Ovary (tissue), 9 donors: ENCODE results near the gene SLFN12. TPM values are rescaled to one million over a fixed set of nuclear protein-coding genes. Genes with fewer than 3 reads are reported as not detected.
"Not testable (repeated sequence)": the region's sequence is repeated elsewhere in the genome, so short reads cannot be mapped to it uniquely, and the experiment has no call there.

Source experiments
- DNase-seq, 5 donors: peaks; one replicate each; pipeline ENCODE4 v3.0.0-alpha.2; 2019 to 2020
- H3K27ac ChIP-seq, 2 donors: fragments of 200-600 bp; one replicate each; pipeline versions ENCODE4 v1.5.1 to v1.8.0; 2019 to 2022
- H3K27me3 ChIP-seq: fragments of 200-600 bp; one replicate; pipeline ENCODE4 v1.8.0; 2022
- H3K36me3 ChIP-seq: fragments of 200-600 bp; sonication (generic); one replicate; pipeline ENCODE4 v1.5.1; 2019
- H3K4me1 ChIP-seq: one replicate; pipeline ENCODE4 v1.8.1; 2013; ENCODE audit warnings: mild to moderate bottlenecking, moderate library complexity; ENCODE audit not compliant: insufficient read depth
- H3K4me3 ChIP-seq: fragments of 200-600 bp; sonication (generic); one replicate; pipeline ENCODE4 v1.5.1; 2017
- H3K9me3 ChIP-seq, 2 donors: fragments of 200-600 bp in 1 of 2; sonication (generic) in 1 of 2; one replicate each; pipeline versions ENCODE4 v1.5.1 to v1.8.1; 2013 to 2019; ENCODE audit warnings: mild to moderate bottlenecking in 1 of 2, moderate library complexity in 1 of 2
- CTCF ChIP-seq, 3 donors: fragments of 450-650 bp in 2 of 3; fragments of 200-600 bp in 1 of 3; IDR thresholded peaks; one replicate each; pipeline versions ENCODE4 v1.5.1 to v1.8.0; 2016 to 2022; ENCODE audit warnings: antibody characterized with exemption in 3 of 3, mild to moderate bottlenecking in 1 of 3
- EP300 ChIP-seq: sonication (generic); formaldehyde crosslinking; IDR thresholded peaks from one replicate; pipeline ENCODE4 v1.6.1; 2017; ENCODE audit warnings: antibody characterized with exemption
- POLR2A ChIP-seq: fragments of 450-650 bp; IDR thresholded peaks from one replicate; pipeline ENCODE4 v1.6.1; 2017; ENCODE audit warnings: antibody characterized with exemption, mild to moderate bottlenecking, moderate library complexity
- WGBS, 3 donors: extraction: QIAGEN DNeasy Blood & Tissue Kit in 1 of 3; methylation state at CpG; one replicate each; pipeline versions ENCODE4 v1.1.5 to v1.1.7; 2013 to 2017; 5-methylcytosine and 5-hydroxymethylcytosine counted together
- intact Hi-C, 4 donors: fragments of 100-400 bp; cut with DNase I; formaldehyde crosslinking; loops; one replicate each; pipeline versions ENCODE4 v1.11.0 to v1.15.1; 2022 to 2023
- polyA plus RNA-seq, 2 donors: library from polyadenylated mRNA; stranded (reverse); fragments of 200-250 nt in 1 of 2; fragments of 350-450 nt in 1 of 2; fragmentation: Illumina TruSeq in 1 of 2; extraction: RNeasy Lipid Tissue Mini Kit (QIAGEN cat#74804) in 1 of 2; gene quantifications; one replicate each; pipeline ENCODE4 v1.2.3, GENCODE V29; 2013 to 2014
- total RNA-seq, 7 donors: library from RNA; depleted of rRNA in 2 of 7; stranded (reverse); fragments of >200 nt in 2 of 7; fragmentation: NEBNext Ultra II Directional in 3 of 7; extraction: Animal tissue kit (Norgen Biotek cat#: 25700) in 3 of 7; gene quantifications; one replicate each; pipeline versions ENCODE4 v1.1.0 to v1.2.4, GENCODE V29; 2016 to 2023
- donor health status: DM: no; HTN: no; CAD: no; lungs with moderate emphysema.
- donor health status: DM: no; HTN: no; CAD: no.
- donor health status: Bipolar disorder and iron deficiency.
- donor health status: DM: yes; HTN: yes; CAD: no.
- donor health status: DM: no; HTN: no; CAD: no.
- donor health status: DM: yes; HTN: yes; CAD: no.

SLFN12 gene
- total and polyA plus RNA-seq, 9 donors, result 4.4 to 11.3 (median 7.8) TPM

- Histone ChIP-seq H3K27me3 (no peaks in the 10 kb centered on the region), H3K4me3 (peak overlapping the region; percentile 54), H3K4me1 (peaks cover 12% of the 10 kb centered on the region), H3K36me3 (no peaks in the 10 kb centered on the region), H3K9me3 (no peaks in the 10 kb centered on the region), H3K27ac (peak overlapping the region; percentile 54 to 84)
- TF ChIP-seq POLR2A (no peak), CTCF (IDR thresholded peaks at IDR 0.05) (no peak), EP300 (no peak)
- DNase-seq, result peak; percentile 59 to 83 (median 69)
- 1 to 7% (median 6%) methylated on average over 19 of the region's 19 CpGs for WGBS, 3 donors
- intact Hi-C loops, result no loop called here
Measured at GRCh38 chr17:35433075-35433894, 985 bp upstream of the SLFN12 start.

- DNase-seq, result no peak
- no peaks in the 10 kb centered on the region for H3K27me3 ChIP-seq
- intact Hi-C loops, result loop anchor here in 1 of 4 donors (10.0 kb wide), 1 partner anchor 315 kb away; no protein-coding TSS in a partner anchor
- no peak overlapping the region for H3K4me3 ChIP-seq
- no peaks in the 10 kb centered on the region for H3K36me3 ChIP-seq
- no peak for TF ChIP-seq POLR2A
- TF ChIP-seq EP300, result no peak
- no peak for TF ChIP-seq CTCF (IDR thresholded peaks at IDR 0.05)
- H3K9me3 ChIP-seq, result no peaks in the 10 kb centered on the region
- peaks cover 12% of the 10 kb centered on the region for H3K4me1 ChIP-seq
- WGBS, 3 donors, result 90 to 97% (median 95%) methylated on average over 2 of the region's 2 CpGs
- H3K27ac ChIP-seq, result no peak overlapping the region
Measured at GRCh38 chr17:35429702-35430101, 2.6 kb downstream of the SLFN12 start.

GRCh38 chr17:35428229-35428628, 4.1 kb downstream of the SLFN12 start:
- WGBS, 3 donors, result 88 to 93% (median 93%) methylated on average over 2 of the region's 2 CpGs
- Histone ChIP-seq H3K36me3 (no peaks in the 10 kb centered on the region), H3K4me3 (no peak overlapping the region), H3K27ac (no peak overlapping the region), H3K9me3 (no peaks in the 10 kb centered on the region), H3K27me3 (no peaks in the 10 kb centered on the region), H3K4me1 (peaks cover 8% of the 10 kb centered on the region)
- no peak for DNase-seq
- TF ChIP-seq CTCF (IDR thresholded peaks at IDR 0.05) (no peak), EP300 (no peak), POLR2A (no peak)
- intact Hi-C loops, result loop anchor here in 1 of 4 donors (10.0 kb wide), 1 partner anchor 317 kb away; no protein-coding TSS in a partner anchor

- Histone ChIP-seq H3K27ac (no peak overlapping the region), H3K9me3 (no peaks in the 10 kb centered on the region), H3K27me3 (no peaks in the 10 kb centered on the region), H3K36me3 (no peaks in the 10 kb centered on the region), H3K4me3 (no peak overlapping the region), H3K4me1 (no peaks in the 10 kb centered on the region)
- no peak for TF ChIP-seq POLR2A
- no peak for TF ChIP-seq EP300
- TF ChIP-seq CTCF (IDR thresholded peaks at IDR 0.05), result no peak
- DNase-seq, result no peak
- intact Hi-C loops, result loop anchor here in 1 of 4 donors (10.0 kb wide), 1 partner anchor 321 kb away; no protein-coding TSS in a partner anchor
- 91 to 98% (median 95%) methylated on average over 4 of the region's 4 CpGs for WGBS, 3 donors
Measured at GRCh38 chr17:35423761-35424160, 8.5 kb downstream of the SLFN12 start.

- DNase-seq, H3K36me3 ChIP-seq, H3K27ac ChIP-seq, H3K9me3 ChIP-seq, H3K4me1 ChIP-seq, H3K27me3 ChIP-seq, H3K4me3 ChIP-seq: not testable (repeated sequence)
- intact Hi-C loops, result loop anchor here in 1 of 4 donors (10.0 kb wide), 1 partner anchor 324 kb away; no protein-coding TSS in a partner anchor
- 96 to 98% (median 97%) methylated on average over 9 of the region's 9 CpGs for WGBS, 3 donors
Measured at GRCh38 chr17:35421069-35421468, 11.2 kb downstream of the SLFN12 start.
